K562 (cell line): ENCODE results near the gene C2. TPM values are rescaled to one million over a fixed set of nuclear protein-coding genes. Genes with fewer than 3 reads are reported as not detected.

Source experiments
- GATAD2A ChIP-seq: fragments of 450-650 bp; IDR thresholded peaks from 2 replicates; pipeline ENCODE4 v1.6.1; 2017
- NRF1 ChIP-seq, 2 experiments: fragments of 450-650 bp; IDR thresholded peaks in 1 of 2; conservative IDR thresholded peaks in 1 of 2; 2 replicates each; pipeline ENCODE4 v1.6.1; 2014; ENCODE audit warnings: mild to moderate bottlenecking in 2 of 2
- RBFOX2 ChIP-seq: fragments of 200-400 bp; formaldehyde crosslinking; IDR thresholded peaks from 2 replicates; pipeline ENCODE4 v1.6.1; 2017; ENCODE audit warnings: low read depth, mild to moderate bottlenecking, low read length, moderate library complexity
- REST ChIP-seq, 2 experiments: fragments of 450-650 bp; formaldehyde crosslinking in 1 of 2; IDR thresholded peaks; 2 replicates each; pipeline versions ENCODE4 v1.4.0 to v1.6.1; 2014 to 2020; ENCODE audit warnings: mild to moderate bottlenecking in 2 of 2, borderline replicate concordance in 1 of 2, low read depth in 1 of 2
- SP2 ChIP-seq: IDR thresholded peaks from 2 replicates; pipeline ENCODE4 v1.6.1; 2011; ENCODE audit warnings: mild to moderate bottlenecking, low read depth, low read length, moderate library complexity; ENCODE audit not compliant: poor library complexity, severe bottlenecking; ENCODE audit errors: extremely low read depth
- ZKSCAN1 ChIP-seq: fragments of 150-350 bp; IDR thresholded peaks from 2 replicates; pipeline ENCODE4 v1.6.1; 2016; ENCODE audit warnings: low read depth, low read length
- ZNF263 ChIP-seq: sonication (generic); formaldehyde crosslinking; IDR thresholded peaks from 2 replicates; pipeline ENCODE4 v1.8.0; 2022; ENCODE audit warnings: mild to moderate bottlenecking, missing genetic modification reagents, borderline replicate concordance
- ZNF324 ChIP-seq: fragments of 250-450 bp; sonication (Bioruptor Pico); IDR thresholded peaks from 2 replicates; pipeline ENCODE4 v1.4.0; 2020; ENCODE audit warnings: mild to moderate bottlenecking
- ZNF507 ChIP-seq: conservative IDR thresholded peaks from 2 replicates; pipeline ENCODE4 v1.6.1; 2017; ENCODE audit warnings: missing genetic modification characterization, missing compliant biosample characterization
- ZNF589 ChIP-seq: fragments of 200-800 bp; sonication (Bioruptor generic); IDR thresholded peaks from 2 replicates; pipeline ENCODE4 v1.6.1; 2016; ENCODE audit warnings: low read depth, missing genetic modification characterization, missing compliant biosample characterization
- ZZZ3 ChIP-seq: fragments of 450-650 bp; IDR thresholded peaks from 2 replicates; pipeline ENCODE4 v1.6.1; 2016; ENCODE audit warnings: antibody characterized with exemption, mild to moderate bottlenecking, moderate library complexity
- polyA plus RNA-seq, 8 experiments: library from polyadenylated mRNA; depleted of rRNA in 4 of 8; stranded (reverse) in 5 of 8; unstranded in 3 of 8; fragments of >200 nt; fragmentation: Nextera tagmentation in 2 of 8; fragmentation: Illumina TruSeq in 1 of 8; extraction: Ambion mirVana in 2 of 8; extraction: Trizol in 1 of 8; gene quantifications; 2 replicates each; pipeline versions ENCODE4 v1.2.1 to v1.2.3, GENCODE V29; 2011 to 2014; ENCODE audit warnings: inconsistent platforms in 1 of 8, missing spikeins in 1 of 8
- total RNA-seq, 7 experiments: library from RNA; depleted of rRNA in 6 of 7; stranded (reverse); fragments of >200 nt in 6 of 7; fragmentation: Illumina TruSeq in 2 of 7; extraction: Trizol in 2 of 7; gene quantifications; 2 replicates each; pipeline versions ENCODE4 v1.2.1 to v1.2.3, GENCODE V29; 2011 to 2021; ENCODE audit warnings: low replicate concordance in 1 of 7
- TF ChIP-seq, protein P1 (sequence below): fragments of 250-450 bp; sonication (Bioruptor Pico); IDR thresholded peaks from 2 replicates; pipeline ENCODE4 v1.4.0; 2020; ENCODE audit warnings: borderline replicate concordance

Gene C2
- total and polyA plus RNA-seq, 9 of the 15 experiments (the other 6 are each of a cell fraction or from before 2014, with no cell fraction given): 0.05 to 1.1 (median 0.39) TPM; not detected in 1

GRCh38 chr6:31897612-31898382 is 29.7 kb upstream of the C2 start, which contains the start of gene EHMT2 (continued):
- TF ChIP-seq ZKSCAN1: 0 out of 2 replicates have a peak, but pooled peaks have one; percentile 20
- 0 out of 2 replicates have a peak, but pooled peaks have one; percentile 40 for TF ChIP-seq ZNF263
- TF ChIP-seq ZNF589: no peak
- no peak for TF ChIP-seq ZNF324 (CRISPR knock-in tag)
- TF ChIP-seq ZZZ3: no peak
- TF ChIP-seq REST (IDR thresholded peaks at IDR 0.05; ENCODE audit: borderline replicate concordance): peak; percentile 89
- TF ChIP-seq REST (CRISPR knock-in tag; IDR thresholded peaks at IDR 0.05; ENCODE audit: low read depth): 0 out of 2 replicates have a peak, but pooled peaks have one; percentile 63
- TF ChIP-seq GATAD2A: no peak
- no peak for TF ChIP-seq SP2
- peak; percentile 65 to 77; a peak in 3 of 4 replicates for TF ChIP-seq NRF1 (conservative IDR thresholded peaks at IDR 0.05 in 1 of 2, IDR thresholded peaks at IDR 0.05 in 1 of 2)
- no peak for TF ChIP-seq ZNF507 (tag)
- TF ChIP-seq, protein P1, sequence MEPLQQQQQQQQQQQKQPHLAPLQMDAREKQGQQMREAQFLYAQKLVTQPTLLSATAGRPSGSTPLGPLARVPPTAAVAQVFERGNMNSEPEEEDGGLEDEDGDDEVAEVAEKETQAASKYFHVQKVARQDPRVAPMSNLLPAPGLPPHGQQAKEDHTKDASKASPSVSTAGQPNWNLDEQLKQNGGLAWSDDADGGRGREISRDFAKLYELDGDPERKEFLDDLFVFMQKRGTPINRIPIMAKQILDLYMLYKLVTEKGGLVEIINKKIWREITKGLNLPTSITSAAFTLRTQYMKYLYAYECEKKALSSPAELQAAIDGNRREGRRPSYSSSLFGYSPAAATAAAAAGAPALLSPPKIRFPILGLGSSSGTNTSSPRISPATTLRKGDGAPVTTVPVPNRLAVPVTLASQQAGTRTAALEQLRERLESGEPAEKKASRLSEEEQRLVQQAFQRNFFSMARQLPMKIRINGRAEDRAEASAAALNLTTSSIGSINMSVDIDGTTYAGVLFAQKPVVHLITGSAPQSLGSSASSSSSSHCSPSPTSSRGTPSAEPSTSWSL (CRISPR knock-in tag): no peak
- peak; percentile 79 for TF ChIP-seq RBFOX2
